OCI-LY7 (cell line): Measurements from ENCODE around the gene PDE9A. TPM values are rescaled to one million over a fixed set of nuclear protein-coding genes. Genes with fewer than 3 reads are reported as not detected.

Experiments
- BruUV-seq: library from RNA; stranded (reverse); fragments of 400-500 nt; replicated peaks from 2 replicates; lab custom pipeline; 2021; lab: Mats Ljungman, UMichigan
- CTCF ChIA-PET: fragments of 300-600 bp; sonication (Branson Sonifier 250); formaldehyde crosslinking; loops from one replicate; lab custom pipeline; 2022; ENCODE audit warnings: antibody characterized with exemption; ENCODE audit not compliant: unreplicated experiment; lab: Charles Lee
- POLR2A ChIA-PET: fragments of 300-600 bp; sonication (Branson Sonifier 250); formaldehyde crosslinking; loops from one replicate; lab custom pipeline; 2022; ENCODE audit warnings: antibody characterized with exemption; lab: Charles Lee
- DNase-seq: peaks from one replicate; pipeline ENCODE4 v3.0.0-alpha.2; 2015; ENCODE audit warnings: low spot score
- H2AFZ ChIP-seq: fragments of 200-600 bp; sonication (generic), shearing (Covaris generic); 2 replicates; pipeline ENCODE4 v1.6.1; 2014; ENCODE audit warnings: mild to moderate bottlenecking, antibody characterized with exemption, low read length, moderate library complexity
- H3K27ac ChIP-seq: fragments of 200-600 bp; sonication (generic); 2 replicates; pipeline ENCODE4 v1.5.1; 2014; ENCODE audit warnings: mixed run types, low read depth, mild to moderate bottlenecking, moderate library complexity, low read length, inconsistent platforms; ENCODE audit not compliant: poor library complexity, severe bottlenecking
- H3K36me3 ChIP-seq: fragments of 200-600 bp; sonication (generic); 2 replicates; pipeline ENCODE4 v1.6.1; 2014; ENCODE audit warnings: mild to moderate bottlenecking, antibody characterized with exemption, low read length, moderate library complexity, mixed read lengths; ENCODE audit not compliant: insufficient read depth
- H3K4me1 ChIP-seq: fragments of 200-600 bp; sonication (generic); 2 replicates; pipeline ENCODE4 v1.5.1; 2014; ENCODE audit warnings: mild to moderate bottlenecking, low read length; ENCODE audit not compliant: insufficient read depth, poor library complexity, severe bottlenecking
- H3K4me2 ChIP-seq: fragments of 200-600 bp; sonication (generic); 2 replicates; pipeline ENCODE4 v1.6.1; 2014; ENCODE audit warnings: mild to moderate bottlenecking, low read length
- H3K4me3 ChIP-seq: fragments of 200-600 bp; sonication (generic); 2 replicates; pipeline ENCODE4 v1.5.1; 2014; ENCODE audit warnings: mild to moderate bottlenecking, low read depth, low read length; ENCODE audit not compliant: poor library complexity, severe bottlenecking
- H3K79me2 ChIP-seq: fragments of 200-600 bp; sonication (generic); 2 replicates; pipeline ENCODE4 v1.6.1; 2016; ENCODE audit warnings: low read depth, mild to moderate bottlenecking, low read length, moderate library complexity, mixed read lengths; ENCODE audit not compliant: insufficient read depth
- H3K9me2 ChIP-seq: fragments of 200-600 bp; sonication (generic); 2 replicates; pipeline ENCODE4 v1.6.1; 2016; ENCODE audit warnings: mild to moderate bottlenecking, low read length, mixed read lengths; ENCODE audit not compliant: insufficient read depth
- H3K9me3 ChIP-seq: fragments of 200-600 bp; sonication (generic); 2 replicates; pipeline ENCODE4 v1.6.1; 2014; ENCODE audit warnings: mild to moderate bottlenecking, mixed run types, low read length, mixed read lengths
- H4K20me1 ChIP-seq: fragments of 200-600 bp; sonication (generic); 2 replicates; pipeline ENCODE4 v1.6.1; 2014; ENCODE audit warnings: mild to moderate bottlenecking, antibody characterized with exemption, low read length, moderate library complexity, mixed read lengths; ENCODE audit not compliant: insufficient read depth
- EZH2phosphoT487 ChIP-seq: fragments of 200-600 bp; sonication (generic); IDR thresholded peaks from 2 replicates; pipeline ENCODE4 v1.6.1; 2018; ENCODE audit warnings: low read depth, borderline replicate concordance, mild to moderate bottlenecking, mixed run types, antibody characterized with exemption, low read length, moderate library complexity, mixed read lengths
- intact Hi-C: fragments of 100-400 bp; cut with micrococcal nuclease; formaldehyde crosslinking; loops from one replicate; pipeline ENCODE4 v1.10.0; 2022; ENCODE audit not compliant: unreplicated experiment
- total RNA-seq, 2 experiments: library from RNA; depleted of rRNA in 1 of 2; stranded (reverse); fragments of >200 nt in 1 of 2; shearing (Covaris generic) in 1 of 2; gene quantifications; 2 replicates each; pipeline ENCODE4 v1.2.3, GENCODE V29; 2014 to 2022
- TF ChIP-seq, protein P1 (sequence below): fragments of 200-600 bp; sonication (generic); conservative IDR thresholded peaks from 2 replicates; pipeline ENCODE4 v1.5.1; 2014; ENCODE audit warnings: mild to moderate bottlenecking, antibody characterized with exemption, low read length, moderate library complexity, mixed read lengths

The PDE9A gene
- total RNA-seq, 2 experiments from 2014 or later, result 11.4 to 22.4 TPM

DNA sequence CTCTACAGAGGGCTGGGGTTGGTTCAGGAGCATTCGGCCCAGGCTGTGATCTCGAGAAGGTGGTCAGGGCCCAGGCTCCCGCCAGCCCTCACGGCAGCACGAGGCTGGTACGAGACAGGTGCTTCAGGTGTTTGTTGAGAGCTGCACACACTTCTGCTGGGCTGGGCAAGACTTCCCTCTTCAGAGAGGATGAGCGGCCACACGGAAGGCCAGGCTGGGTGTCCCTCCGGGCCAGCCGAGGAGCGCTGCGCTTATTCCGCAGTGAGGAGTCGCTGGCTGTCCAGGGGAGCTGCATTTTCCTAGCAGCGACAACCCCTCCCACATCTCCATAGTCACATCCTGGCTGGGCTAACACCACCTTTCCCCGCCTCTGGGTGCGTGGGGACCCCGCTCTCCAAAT lies 50.5 kb downstream of the PDE9A start:
- Histone ChIP-seq H3K9me2 (no peaks in the 10 kb centered on the region), H3K79me2 (no peaks in the 10 kb centered on the region), H3K4me1 (no peaks in the 10 kb centered on the region), H3K4me2 (no peak overlapping the region), H3K36me3 (no peaks in the 10 kb centered on the region), H3K9me3 (no peaks in the 10 kb centered on the region), H2AFZ (no peak overlapping the region), H4K20me1 (no peaks in the 10 kb centered on the region), H3K4me3 (no peak overlapping the region), H3K27ac (no peak overlapping the region)
- no peak for TF ChIP-seq EZH2phosphoT487
- TF ChIP-seq, protein P1, sequence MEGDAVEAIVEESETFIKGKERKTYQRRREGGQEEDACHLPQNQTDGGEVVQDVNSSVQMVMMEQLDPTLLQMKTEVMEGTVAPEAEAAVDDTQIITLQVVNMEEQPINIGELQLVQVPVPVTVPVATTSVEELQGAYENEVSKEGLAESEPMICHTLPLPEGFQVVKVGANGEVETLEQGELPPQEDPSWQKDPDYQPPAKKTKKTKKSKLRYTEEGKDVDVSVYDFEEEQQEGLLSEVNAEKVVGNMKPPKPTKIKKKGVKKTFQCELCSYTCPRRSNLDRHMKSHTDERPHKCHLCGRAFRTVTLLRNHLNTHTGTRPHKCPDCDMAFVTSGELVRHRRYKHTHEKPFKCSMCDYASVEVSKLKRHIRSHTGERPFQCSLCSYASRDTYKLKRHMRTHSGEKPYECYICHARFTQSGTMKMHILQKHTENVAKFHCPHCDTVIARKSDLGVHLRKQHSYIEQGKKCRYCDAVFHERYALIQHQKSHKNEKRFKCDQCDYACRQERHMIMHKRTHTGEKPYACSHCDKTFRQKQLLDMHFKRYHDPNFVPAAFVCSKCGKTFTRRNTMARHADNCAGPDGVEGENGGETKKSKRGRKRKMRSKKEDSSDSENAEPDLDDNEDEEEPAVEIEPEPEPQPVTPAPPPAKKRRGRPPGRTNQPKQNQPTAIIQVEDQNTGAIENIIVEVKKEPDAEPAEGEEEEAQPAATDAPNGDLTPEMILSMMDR, result no peak
- BruUV-seq, result no TSS peak
- DNase-seq, result no peak
- POLR2A ChIA-PET, result no interaction called here
- intact Hi-C loops, result no loop called here
- CTCF ChIA-PET, result no interaction called here

DNA sequence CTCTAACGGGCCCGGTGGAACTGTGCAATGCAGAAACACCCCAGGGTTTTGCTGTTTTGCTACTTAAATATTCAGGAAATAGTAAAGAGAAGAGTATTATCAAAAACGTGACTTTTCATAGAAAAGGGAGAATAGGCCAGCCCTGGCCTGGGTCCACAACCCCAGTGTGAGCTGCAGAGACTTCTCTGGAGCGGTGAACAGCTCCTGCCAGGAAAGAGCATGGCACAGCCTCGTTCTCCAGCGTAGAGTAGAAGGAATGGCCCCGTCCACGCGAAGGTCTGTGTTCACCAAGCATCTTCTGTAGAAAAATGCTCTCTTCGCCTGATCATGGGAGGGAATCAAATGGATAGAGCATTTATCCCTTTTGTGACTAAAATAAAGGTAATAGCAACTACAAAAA lies 51.4 kb downstream of the PDE9A start:
- H3K9me2 ChIP-seq, result no peaks in the 10 kb centered on the region
- no peaks in the 10 kb centered on the region for H3K79me2 ChIP-seq
- no peak overlapping the region for H3K4me2 ChIP-seq
- no TSS peak for BruUV-seq
- no peaks in the 10 kb centered on the region for H3K9me3 ChIP-seq
- TF ChIP-seq, protein P1, result no peak
- TF ChIP-seq EZH2phosphoT487, result no peak
- no peak for DNase-seq
- H4K20me1 ChIP-seq, result no peaks in the 10 kb centered on the region
- ChIA-PET CTCF (no interaction called here), POLR2A (no interaction called here)
- no peaks in the 10 kb centered on the region for H3K36me3 ChIP-seq
- no peaks in the 10 kb centered on the region for H3K4me1 ChIP-seq
- no peak overlapping the region for H3K27ac ChIP-seq
- no peak overlapping the region for H2AFZ ChIP-seq
- H3K4me3 ChIP-seq, result no peak overlapping the region
- intact Hi-C loops, result no loop called here

DNA sequence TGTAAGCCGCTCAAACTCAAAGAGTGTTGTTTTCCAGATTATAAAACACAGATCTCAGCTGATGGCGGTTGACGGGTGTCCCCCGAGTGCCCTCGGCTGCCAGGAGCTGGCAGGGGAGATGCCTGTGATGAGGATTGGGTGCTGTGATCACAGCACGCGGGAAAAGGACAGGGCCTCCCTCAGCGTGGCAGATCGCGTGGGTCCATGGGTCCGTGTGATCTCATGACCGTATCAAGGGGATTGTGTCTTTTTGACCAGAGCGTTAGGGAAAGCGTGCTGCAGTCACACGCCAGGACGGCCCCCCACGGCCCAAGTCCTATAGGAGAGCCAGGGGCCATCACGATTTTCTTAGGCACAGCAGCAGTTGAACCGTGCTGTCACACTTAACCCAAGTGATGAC lies 51.9 kb downstream of the PDE9A start:
- Histone ChIP-seq H4K20me1 (no peaks in the 10 kb centered on the region), H3K79me2 (no peaks in the 10 kb centered on the region), H2AFZ (no peak overlapping the region), H3K4me2 (no peak overlapping the region), H3K27ac (no peak overlapping the region), H3K4me3 (no peak overlapping the region), H3K4me1 (no peaks in the 10 kb centered on the region), H3K9me3 (no peaks in the 10 kb centered on the region), H3K36me3 (no peaks in the 10 kb centered on the region), H3K9me2 (no peaks in the 10 kb centered on the region)
- no TSS peak for BruUV-seq
- TF ChIP-seq, protein P1, result no peak
- ChIA-PET CTCF (no interaction called here), POLR2A (no interaction called here)
- no peak for DNase-seq
- intact Hi-C loops, result no loop called here
